GM18526 (cell line): ENCODE results near the gene GNLY.

Experiments
- POLR2A ChIP-seq: IDR thresholded peaks from 3 replicates; pipeline ENCODE4 v1.6.1; 2011; ENCODE audit not compliant: insufficient read length; ENCODE audit errors: extremely low read depth

GNLY gene

DNA sequence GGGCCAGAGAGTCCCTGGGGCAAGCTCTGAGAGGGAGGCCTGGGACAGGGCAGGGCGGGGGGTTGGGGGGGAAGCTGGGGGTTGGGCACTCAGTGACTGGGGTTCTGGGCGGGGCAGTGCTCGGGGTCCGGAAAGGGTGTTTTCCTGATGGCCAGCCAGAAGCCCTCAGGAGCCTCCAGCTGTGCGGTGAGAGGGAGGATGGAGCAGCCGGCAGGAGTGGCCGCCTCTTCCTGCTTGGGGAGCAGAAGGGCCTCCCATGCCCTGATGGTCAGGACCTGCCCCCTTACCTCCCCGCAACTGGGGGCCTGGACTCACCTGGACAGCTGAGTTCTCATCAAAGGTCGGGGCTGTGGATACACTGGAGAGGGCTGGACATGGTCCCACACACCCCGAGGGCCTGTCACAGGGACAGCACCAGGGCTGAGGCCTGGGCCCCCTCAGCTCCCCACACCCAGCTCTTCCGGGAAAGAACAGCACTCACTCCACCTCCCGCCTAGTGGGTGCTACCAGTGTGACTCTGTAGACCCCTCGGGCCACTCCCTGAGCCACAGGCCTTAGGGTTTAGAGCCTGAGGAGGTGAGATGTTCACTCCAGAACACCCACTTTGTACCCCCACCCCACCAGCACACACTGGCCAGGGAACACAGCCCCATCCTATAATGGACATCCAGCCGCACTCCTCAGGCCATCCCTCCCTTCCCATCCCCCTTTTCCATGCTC is 32.9 kb upstream of the GNLY start:
- no peak for TF ChIP-seq POLR2A

DNA sequence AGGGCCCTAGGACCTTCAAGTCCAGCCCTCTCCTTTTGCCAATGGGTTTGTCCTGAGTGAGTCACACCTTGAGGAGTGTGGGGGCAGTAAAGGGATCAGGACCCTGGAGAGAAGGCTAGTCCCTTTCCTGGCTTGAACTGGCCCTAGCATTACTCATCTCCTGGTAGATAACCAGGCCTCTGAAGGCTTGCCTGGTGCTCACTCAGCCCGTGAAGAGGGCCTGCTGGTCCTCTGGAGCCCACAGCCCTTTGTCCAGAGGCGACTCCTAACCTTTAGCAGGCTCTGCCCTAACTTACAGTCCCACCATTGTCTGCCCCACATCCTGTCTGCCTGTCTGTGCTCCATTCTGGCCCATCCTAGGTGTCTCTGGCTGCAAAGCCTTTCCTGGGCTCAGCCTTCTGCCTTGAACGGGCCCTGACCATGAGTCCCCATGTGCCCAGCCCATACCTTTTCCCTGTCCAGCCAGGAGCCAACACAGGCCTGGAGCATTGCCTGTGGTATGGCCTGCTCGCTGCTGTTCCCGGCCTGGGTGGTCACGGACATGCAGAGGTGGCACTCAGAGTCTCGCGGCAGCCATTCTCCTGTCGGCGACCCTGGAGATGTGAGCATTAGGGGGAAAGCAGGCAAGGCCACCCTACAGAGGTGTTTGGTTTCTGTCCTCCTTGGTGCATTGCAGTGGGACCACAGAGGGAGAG is 31.1 kb upstream of the GNLY start:
- TF ChIP-seq POLR2A = no peak

DNA sequence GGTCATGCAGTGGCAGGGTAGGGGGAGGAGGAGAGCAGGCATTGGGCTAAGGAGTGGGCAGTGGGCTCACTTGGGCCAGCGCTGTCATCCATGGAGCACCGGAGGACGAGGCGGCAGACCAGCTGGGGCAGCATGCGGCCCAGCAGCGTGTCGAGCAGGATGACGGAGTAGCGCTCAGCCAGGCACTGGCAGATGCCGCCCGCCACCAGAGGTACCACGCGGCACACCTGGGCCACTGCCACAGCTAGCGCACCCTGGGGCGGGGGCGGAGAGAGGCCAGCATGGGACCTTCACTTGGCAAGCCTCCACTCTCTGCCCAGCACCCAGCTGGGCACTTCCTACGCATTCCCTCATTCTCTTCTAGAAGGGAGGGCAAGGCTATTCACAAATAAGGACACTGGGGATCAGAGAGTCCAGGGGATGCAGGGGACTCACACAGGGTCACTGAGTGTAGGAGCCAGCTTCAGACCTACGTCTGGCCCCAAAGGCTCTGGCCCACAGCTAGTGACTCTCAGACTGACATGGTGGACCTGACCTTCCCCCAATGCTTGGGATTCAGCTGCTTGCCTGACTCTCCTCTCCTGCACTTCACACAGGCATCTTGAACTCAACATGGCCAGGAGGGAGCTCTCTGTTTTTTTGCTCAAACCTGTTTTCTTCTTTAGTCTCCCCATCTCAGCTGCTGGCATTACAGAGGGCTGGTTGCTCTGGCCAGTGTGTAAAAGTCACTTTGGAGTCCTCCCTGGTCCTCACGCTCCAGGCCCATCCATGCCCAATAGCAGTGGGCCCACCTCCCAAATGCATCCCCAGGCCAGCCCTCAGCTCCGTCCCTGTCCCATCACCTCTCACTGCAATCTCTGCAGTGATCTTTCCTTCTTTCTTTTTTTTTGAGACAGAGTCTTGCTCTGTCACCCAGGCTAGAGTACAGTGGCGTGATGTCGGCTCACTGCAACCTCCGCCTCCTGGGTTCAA is 30.3 kb upstream of the GNLY start:
- TF ChIP-seq POLR2A = no peak

DNA sequence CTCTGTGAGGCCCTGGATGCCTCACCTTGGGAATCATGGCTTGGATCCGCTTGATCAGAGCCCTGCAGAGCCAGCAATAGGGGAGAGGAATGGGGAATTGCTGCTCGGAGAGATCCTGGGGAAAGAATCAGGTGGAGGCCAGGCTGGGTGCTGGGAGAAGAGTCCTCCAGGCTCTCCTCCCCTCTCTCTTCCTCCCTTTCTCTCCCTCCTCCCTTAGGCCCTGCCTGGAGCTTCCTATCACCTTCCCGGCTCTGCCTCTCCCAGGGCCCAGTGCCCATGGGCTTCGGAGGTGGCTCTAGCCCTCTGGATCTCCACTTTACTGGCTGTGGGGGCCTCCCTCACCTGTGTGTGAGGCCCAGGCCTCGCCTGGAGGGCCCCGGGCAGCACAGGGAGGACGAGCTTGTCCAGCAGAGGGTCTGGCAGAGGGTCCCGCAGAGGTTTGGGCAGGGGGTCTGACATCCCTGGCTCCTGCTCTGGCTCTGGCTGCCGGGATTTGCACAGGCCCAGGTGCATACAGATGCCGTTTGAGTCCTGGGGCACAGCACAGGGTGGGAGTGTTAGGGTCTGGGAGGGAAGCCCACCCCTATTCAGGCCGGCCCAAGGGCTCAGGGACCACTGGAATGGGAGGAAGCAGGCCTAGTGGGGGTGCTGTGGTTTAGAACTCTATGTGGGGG is 28.8 kb upstream of the GNLY start:
- no peak for TF ChIP-seq POLR2A

DNA sequence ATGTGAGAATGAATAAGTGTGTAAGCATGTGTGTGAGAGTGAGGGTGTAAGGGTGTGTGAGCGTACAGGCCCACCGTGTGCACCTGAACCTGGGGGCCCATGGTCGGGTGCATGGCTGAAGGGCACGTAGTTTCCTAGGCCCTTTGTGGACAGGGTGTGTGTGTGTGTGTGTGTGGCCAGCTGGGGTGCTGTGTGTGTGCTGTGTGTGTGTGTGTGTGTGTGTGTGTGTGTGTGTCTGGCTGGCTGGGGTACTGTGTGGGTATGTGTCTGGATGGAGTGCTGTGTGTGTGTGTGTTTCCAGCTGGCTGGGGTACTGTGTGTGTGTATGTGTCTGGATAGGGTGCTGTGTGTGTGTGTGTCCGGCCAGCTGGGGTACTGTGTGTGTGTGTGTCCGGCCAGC is 28.1 kb upstream of the GNLY start:
- TF ChIP-seq POLR2A = no peak

DNA sequence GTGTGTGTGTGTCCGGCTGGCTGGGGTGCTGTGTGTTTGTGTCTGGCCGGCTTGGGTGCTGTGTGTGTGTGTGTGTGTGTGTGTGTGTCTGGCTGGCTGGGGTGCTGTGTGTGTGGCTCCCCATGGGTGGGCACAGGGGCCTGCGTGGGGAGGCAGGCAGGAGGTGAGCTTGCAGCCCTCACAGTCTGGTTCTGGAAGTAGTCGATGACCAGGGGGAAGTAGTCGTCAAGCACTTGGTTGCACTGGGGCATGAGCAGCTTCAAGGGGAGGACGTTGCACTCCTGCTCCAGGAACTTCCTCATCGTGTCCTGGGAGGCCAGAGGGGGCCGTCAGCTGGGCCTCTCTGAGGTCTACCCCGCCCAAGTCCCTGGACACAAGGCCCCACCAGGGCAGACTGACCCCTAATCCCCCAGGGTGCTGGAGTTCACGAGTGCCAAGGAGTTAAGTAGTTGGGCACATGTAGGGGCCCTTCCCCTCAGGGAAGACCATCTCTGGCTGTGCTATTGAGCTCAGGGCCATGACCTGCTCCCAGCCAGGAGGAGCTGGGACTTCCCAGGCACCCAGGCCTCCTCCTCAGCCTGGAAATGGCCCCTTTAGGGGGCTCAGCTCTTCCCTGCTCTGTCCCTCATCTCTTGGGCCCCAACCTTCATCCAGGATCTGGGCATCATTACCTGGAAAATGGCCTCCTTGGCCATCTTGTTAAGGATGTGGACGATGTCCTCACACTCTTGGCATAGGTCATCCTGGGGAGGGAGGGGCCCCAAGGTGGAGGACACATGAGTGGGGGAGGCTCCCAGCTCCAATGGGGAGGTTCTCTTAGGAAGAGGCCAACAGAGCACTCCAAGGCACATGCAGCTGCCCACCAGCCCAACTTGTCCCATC is 27.5 kb upstream of the GNLY start:
- TF ChIP-seq POLR2A = no peak

DNA sequence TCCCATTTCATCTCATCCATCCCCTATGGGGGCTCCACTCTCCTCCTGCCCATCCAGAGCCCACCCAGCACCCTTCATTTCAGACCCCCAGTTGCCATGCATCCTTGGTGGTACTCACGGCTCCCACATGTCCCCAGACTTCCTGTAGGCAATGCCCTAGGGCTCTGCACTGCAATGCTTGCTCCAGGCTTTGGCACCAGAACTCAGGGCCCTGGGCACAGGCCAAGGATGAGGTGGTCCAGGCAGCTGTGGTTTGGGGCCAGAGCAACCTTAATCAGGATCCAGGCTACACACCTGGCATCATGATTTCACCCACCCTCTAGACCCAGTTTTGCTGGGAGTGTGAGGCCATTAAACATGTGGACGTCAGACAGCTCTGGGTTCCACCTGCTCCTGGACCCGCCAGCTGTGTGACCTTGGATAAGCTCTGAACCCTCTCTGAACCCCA is 26.6 kb upstream of the GNLY start:
- no peak for TF ChIP-seq POLR2A

DNA sequence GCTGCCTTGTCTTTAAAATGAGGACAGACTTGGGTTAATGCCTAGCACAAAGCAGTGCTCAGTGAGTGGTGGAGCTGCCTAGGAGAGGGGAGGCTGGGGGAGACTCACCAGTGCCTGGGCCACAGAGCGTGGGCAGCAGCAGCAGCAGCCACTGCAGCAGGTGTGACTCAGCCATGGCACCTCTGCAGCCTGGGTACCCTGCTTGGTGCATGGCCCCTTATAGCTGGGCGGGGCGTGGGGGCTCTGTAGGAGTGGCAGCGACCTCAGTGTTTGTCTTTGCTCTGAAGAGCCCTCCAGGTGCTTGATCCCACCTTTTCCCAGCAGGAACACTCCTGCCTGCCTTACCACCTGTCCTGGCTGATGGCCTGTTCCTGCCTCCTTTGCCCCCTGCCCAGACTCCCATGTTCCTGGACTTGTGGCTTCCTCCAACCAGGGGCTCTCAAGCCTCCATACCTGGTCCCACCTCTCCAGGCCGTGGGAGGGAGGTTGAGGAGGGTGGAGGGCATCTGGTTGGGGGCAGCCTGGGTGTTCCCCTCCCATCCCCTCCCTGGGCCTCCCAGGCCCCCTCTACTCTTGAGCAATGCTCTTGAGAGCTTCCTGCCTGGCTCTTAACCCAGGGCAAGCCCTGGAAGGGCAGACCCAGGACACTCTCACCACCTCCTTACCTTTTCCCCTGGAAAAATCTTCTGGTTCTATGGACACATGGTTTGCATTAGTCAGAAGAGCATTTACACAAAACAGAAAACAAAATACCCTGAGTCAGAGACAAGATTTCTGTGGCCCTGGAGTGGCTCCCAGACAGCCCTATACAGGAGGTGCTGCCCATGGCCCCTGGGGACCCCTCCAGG is 25.9 kb upstream of the GNLY start, which contains the start of gene SFTPB:
Gene SFTPB (minus strand): TSS at position 191 of the 848 bp plus-strand sequence. CDS start 16 bp downstream, at position 175.
- no peak for TF ChIP-seq POLR2A

DNA sequence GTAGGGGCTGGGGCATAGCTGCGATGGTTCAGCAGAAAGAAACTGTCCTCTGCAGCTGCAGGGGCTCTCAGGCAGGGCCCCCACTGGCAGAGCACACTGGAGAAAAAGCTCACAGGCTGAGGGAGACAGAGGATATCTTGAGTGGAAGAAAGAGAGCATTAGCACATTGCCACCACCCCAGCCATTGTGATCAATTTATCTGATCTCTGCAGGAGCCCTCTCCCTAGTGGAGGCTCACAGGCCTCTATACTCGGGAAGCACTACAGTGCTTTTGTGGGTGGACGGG is 25.4 kb upstream of the GNLY start:
- no peak for TF ChIP-seq POLR2A

DNA sequence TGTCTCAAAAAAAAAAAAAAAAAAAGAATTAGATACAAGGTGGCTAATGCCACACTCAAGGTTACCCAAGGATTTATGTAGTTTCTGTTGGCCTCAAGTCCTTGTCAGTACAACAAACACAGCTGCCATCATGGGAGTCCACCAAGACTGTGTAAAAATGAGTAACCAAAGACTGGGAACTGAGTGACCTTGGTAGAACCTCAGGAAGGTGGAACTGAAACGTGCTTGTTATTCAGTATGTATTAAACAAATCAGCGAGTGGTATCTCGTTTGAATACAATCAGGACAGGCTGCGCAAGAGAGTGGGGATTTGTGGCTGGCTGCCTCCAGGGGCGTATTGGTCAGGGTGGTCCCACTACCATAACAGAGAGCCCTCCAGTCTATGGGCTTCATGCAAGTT is 24.6 kb upstream of the GNLY start:
- no peak for TF ChIP-seq POLR2A

DNA sequence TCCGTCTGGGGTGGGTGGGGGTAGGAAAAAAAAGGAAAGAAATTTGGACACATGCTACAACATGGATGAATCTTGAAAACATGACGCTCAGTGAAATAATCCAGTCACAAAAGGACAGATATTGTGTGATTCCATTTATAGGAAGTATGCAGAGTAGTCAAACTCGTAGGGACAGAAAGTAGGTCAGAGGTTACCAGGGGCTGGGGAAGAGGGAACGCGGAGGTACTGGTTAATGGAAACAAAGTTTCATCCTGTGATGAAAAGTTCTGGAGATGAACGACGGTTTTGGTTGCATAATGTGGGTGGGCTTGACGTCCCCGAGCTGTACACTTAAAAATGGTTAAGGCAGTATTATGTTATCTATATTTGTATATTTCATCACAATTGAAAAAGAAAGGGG is 21.7 kb upstream of the GNLY start:
- no peak for TF ChIP-seq POLR2A

DNA sequence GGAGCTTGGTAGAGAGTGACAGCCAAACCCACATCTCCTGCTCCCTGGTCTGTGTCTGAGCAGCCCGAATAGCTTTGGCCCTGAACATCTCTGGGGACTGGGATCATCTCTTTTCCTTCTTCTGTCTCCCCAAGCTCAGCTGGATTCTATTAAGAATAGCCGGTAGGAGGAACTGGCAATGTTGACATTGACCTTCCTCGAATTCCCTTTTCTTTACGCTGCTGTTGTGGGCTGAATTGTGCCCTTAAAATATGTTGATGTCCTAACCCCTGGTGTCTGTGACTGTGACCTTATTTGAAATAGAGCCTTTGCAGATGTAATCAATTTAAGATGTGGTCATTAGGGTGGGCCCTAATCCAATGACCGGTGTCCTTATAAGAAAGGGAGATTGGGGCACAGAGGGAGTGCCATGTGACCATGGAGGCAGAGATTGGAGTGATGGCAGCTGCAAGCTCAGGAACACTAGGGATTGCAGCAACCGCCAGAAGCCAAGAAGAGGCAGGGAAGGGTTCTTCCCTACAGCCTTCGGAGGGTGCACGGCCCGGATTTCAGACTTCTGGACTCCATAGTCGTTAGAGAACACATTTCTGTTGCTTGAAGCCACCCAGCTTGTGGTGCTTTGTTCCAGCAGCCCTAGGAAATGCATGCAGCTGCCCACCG is 20.3 kb upstream of the GNLY start:
- no peak for TF ChIP-seq POLR2A

DNA sequence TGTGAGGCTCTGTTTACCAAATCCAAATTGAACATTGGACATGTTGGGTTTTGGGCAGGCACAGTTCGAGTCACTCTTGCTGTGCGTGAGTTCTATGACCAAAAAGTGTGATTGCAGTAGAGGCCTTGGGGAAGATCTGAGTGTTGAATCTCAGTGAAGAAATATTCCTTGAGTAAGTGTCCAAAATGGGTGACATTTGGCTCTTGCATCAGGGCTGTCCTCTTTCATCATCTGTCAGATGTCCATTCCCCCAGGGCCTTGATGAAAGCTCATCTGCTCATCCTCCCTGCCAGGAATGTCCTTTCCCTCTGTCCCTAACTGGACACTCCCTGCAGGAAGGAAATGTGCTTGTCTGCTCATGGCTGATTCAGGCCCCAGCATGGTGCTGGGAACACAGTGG is 19.7 kb upstream of the GNLY start:
- no peak for TF ChIP-seq POLR2A
